HEK293 (cell line): ENCODE measurements around the gene SAMD4A.

Experiments
- CTCF ChIP-seq: fragments of 450-650 bp; formaldehyde crosslinking; IDR thresholded peaks from 2 replicates; pipeline ENCODE4 v1.5.1; 2016; ENCODE audit warnings: missing biosample characterization, missing genetic modification characterization
- HOXC10 ChIP-seq: sonication (generic); formaldehyde crosslinking; IDR thresholded peaks from 2 replicates; pipeline ENCODE4 v1.8.1; 2023; ENCODE audit warnings: mild to moderate bottlenecking, missing genetic modification reagents
- PRDM1 ChIP-seq: fragments of 450-650 bp; formaldehyde crosslinking; IDR thresholded peaks from 2 replicates; pipeline ENCODE4; 2016; ENCODE audit warnings: missing biosample characterization, missing genetic modification characterization
- RBAK ChIP-seq: fragments of 450-650 bp; formaldehyde crosslinking; IDR thresholded peaks from 2 replicates; pipeline ENCODE4 v1.5.1; 2016; ENCODE audit warnings: missing biosample characterization, missing genetic modification characterization
- TRIM28 ChIP-seq: IDR thresholded peaks from 2 replicates; pipeline ENCODE4 v1.6.1; 2011; ENCODE audit warnings: low read length, control low read depth, borderline replicate concordance
- ZNF121 ChIP-seq: fragments of 450-650 bp; formaldehyde crosslinking; IDR thresholded peaks from 2 replicates; pipeline ENCODE4 v1.5.1; 2016; ENCODE audit warnings: missing biosample characterization, missing genetic modification characterization
- ZNF175 ChIP-seq: fragments of 450-650 bp; formaldehyde crosslinking; IDR thresholded peaks from 2 replicates; pipeline ENCODE4 v1.5.1; 2016; ENCODE audit warnings: missing biosample characterization, missing genetic modification characterization
- ZNF324 ChIP-seq: fragments of 450-650 bp; formaldehyde crosslinking; IDR thresholded peaks from 2 replicates; pipeline ENCODE4 v1.5.1; 2016; ENCODE audit warnings: missing biosample characterization, missing genetic modification characterization
- ZNF433 ChIP-seq: fragments of 450-650 bp; formaldehyde crosslinking; IDR thresholded peaks from 2 replicates; pipeline ENCODE4 v1.5.1; 2016; ENCODE audit warnings: missing biosample characterization, missing genetic modification characterization, low read depth
- ZNF624 ChIP-seq: fragments of 450-650 bp; formaldehyde crosslinking; IDR thresholded peaks from 2 replicates; pipeline ENCODE4 v1.5.1; 2017; ENCODE audit warnings: missing biosample characterization, missing genetic modification characterization
- ZNF785 ChIP-seq: fragments of 450-650 bp; formaldehyde crosslinking; IDR thresholded peaks from 2 replicates; pipeline ENCODE4 v1.5.1; 2016; ENCODE audit warnings: missing biosample characterization, missing genetic modification characterization
- ZSCAN30 ChIP-seq: fragments of 450-650 bp; IDR thresholded peaks from 2 replicates; pipeline ENCODE4 v1.5.1; 2018; ENCODE audit warnings: missing biosample characterization, mild to moderate bottlenecking, missing genetic modification characterization, moderate library complexity

GRCh38 chr14:54589076-54589475 lies 22.1 kb downstream of the SAMD4A start:
- TF ChIP-seq CTCF (tag by site-specific recombination) (no peak), HOXC10 (CRISPR knock-in tag) (no peak), TRIM28 (no peak), ZNF433 (tag by site-specific recombination) (no peak), ZNF785 (tag by site-specific recombination) (no peak), PRDM1 (tag by site-specific recombination) (no peak), ZNF121 (tag by site-specific recombination) (no peak), ZNF324 (tag by site-specific recombination) (no peak), ZNF175 (tag by site-specific recombination) (no peak), ZSCAN30 (tag by site-specific recombination) (no peak), ZNF624 (tag by site-specific recombination) (no peak), RBAK (tag by site-specific recombination) (no peak)
